Transverse colon (tissue), 3 donors: Measurements from ENCODE around the gene SHCBP1L.

Experiments used
- EP300 ChIP-seq: sonication (generic); formaldehyde crosslinking; IDR thresholded peaks from one replicate; pipeline ENCODE4 v1.6.1; 2017; ENCODE audit warnings: antibody characterized with exemption, low read depth
- POLR2A ChIP-seq: fragments of 450-650 bp; IDR thresholded peaks from one replicate; pipeline ENCODE4 v1.6.1; 2016; ENCODE audit warnings: antibody characterized with exemption, mild to moderate bottlenecking, moderate library complexity
- TF ChIP-seq, protein P1 (sequence below), 5 experiments: fragments of 200-600 bp in 3 of 5; fragments of 450-650 bp in 2 of 5; sonication (generic) in 3 of 5; IDR thresholded peaks; 1 replicate in 2 of 5; 2 replicates in 3 of 5; pipeline ENCODE4 v1.5.1; 2016 to 2017; ENCODE audit warnings: antibody characterized with exemption in 5 of 5, inconsistent platforms in 3 of 5, mild to moderate bottlenecking in 2 of 5, moderate library complexity in 1 of 5

DNA sequence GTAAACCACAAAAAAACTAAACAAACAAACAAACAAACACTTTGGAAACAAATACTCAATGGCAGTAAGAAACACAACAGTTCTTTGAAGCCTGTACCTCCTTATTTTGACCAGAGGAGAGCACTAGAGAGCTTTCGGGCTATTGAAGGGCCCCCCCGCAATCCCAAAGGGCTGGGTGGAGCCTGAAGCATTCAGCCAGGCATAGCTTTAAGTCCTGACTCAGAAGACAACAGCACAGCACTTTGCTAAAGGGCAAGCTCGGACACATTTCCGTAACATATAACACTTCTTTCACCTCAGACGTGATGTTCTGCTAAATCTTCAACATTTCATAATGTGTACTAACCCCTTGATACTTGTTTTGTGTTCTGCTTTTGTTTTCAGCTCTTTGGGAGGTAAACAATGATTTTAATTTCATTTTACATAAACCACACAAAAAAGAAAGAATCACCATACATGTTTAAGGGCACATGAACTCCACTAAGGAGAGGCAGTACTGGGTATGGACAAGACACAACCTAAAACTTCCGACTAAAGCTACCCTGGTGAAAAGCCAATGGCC, 9.7 kb upstream of the SHCBP1L start:
- TF ChIP-seq, protein P1, sequence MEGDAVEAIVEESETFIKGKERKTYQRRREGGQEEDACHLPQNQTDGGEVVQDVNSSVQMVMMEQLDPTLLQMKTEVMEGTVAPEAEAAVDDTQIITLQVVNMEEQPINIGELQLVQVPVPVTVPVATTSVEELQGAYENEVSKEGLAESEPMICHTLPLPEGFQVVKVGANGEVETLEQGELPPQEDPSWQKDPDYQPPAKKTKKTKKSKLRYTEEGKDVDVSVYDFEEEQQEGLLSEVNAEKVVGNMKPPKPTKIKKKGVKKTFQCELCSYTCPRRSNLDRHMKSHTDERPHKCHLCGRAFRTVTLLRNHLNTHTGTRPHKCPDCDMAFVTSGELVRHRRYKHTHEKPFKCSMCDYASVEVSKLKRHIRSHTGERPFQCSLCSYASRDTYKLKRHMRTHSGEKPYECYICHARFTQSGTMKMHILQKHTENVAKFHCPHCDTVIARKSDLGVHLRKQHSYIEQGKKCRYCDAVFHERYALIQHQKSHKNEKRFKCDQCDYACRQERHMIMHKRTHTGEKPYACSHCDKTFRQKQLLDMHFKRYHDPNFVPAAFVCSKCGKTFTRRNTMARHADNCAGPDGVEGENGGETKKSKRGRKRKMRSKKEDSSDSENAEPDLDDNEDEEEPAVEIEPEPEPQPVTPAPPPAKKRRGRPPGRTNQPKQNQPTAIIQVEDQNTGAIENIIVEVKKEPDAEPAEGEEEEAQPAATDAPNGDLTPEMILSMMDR (IDR thresholded peaks at IDR 0.05) = peak; percentile 86 to 90 (median 89)
- TF ChIP-seq POLR2A (no peak), EP300 (no peak)
